GM18505 (cell line): ENCODE data around the gene LINC00305.

ENCODE experiments used
- ATAC-seq: cut with Tn5 transposase; IDR thresholded peaks from one replicate; pipeline ENCODE4 v1.9.1; 2021; ENCODE audit not compliant: unreplicated experiment
- POLR2A ChIP-seq: IDR thresholded peaks from 4 replicates; pipeline ENCODE4 v1.6.1; 2011; ENCODE audit warnings: borderline replicate concordance; ENCODE audit not compliant: insufficient read depth, insufficient read length; ENCODE audit errors: extremely low read depth

LINC00305 gene

GRCh38 chr18:64044616-64045015, 104.3 kb downstream of the LINC00305 start:
- ATAC-seq = no peak
- TF ChIP-seq POLR2A = no peak

GRCh38 chr18:64042728-64043358, 106.0 kb downstream of the LINC00305 start:
- TF ChIP-seq POLR2A = no peak
- ATAC-seq = no peak

GRCh38 chr18:64037812-64038414, 111.0 kb downstream of the LINC00305 start:
- TF ChIP-seq POLR2A = no peak
- ATAC-seq = peak; percentile 83

- ATAC-seq = no peak
- no peak for TF ChIP-seq POLR2A
These were observed 116.6 kb downstream of the LINC00305 start for GRCh38 chr18:64032312-64032711.

- ATAC-seq = no peak
- TF ChIP-seq POLR2A = no peak
These were observed 117.5 kb downstream of the LINC00305 start for GRCh38 chr18:64031411-64031810.
